Parietal lobe (tissue), 2 donors: ENCODE data around the gene SLC12A8. TPM values are rescaled to one million over a fixed set of nuclear protein-coding genes. Genes with fewer than 3 reads are reported as not detected.

Experiments
- small RNA-seq: library from RNA; depleted of rRNA; stranded (forward); fragments of <200 nt; gene quantifications from one replicate; pipeline ENCODE3, GENCODE V24; 2014; ENCODE audit warnings: low replicate concordance
- total RNA-seq: library from RNA; depleted of rRNA; stranded (reverse); fragments of >200 nt; gene quantifications from one replicate; pipeline ENCODE4 v1.2.3, GENCODE V29; 2014

The SLC12A8 gene
- total RNA-seq, result 6.9 TPM

GRCh38 chr3:125212509-125213363, at the start of gene SLC12A8:
TSS of gene SLC12A8 (minus strand) at chr3:125212748. CDS start at chr3:125211349, 1,399 bp downstream.

GRCh38 chr3:125055913-125056745, 156.4 kb downstream of the SLC12A8 start, which contains the start of gene HEG1:
TSS of gene HEG1 (minus strand) at chr3:125055997. CDS start at chr3:125055890, 107 bp downstream.

Small RNA genes within 50 kb of the gene (small RNA-seq; reads per million reads assigned to genes)
- not detected for gene MIR5092
- not detected for gene RNA5SP137
- not detected for gene RNU6-230P

Other genes with a start within 250 kb of the SLC12A8 start
- 20.0 TPM for gene HEG1, start 156.8 kb downstream of the SLC12A8 start, total RNA-seq
- gene ZNF148, start 162.6 kb upstream of the SLC12A8 start, total RNA-seq, result 92.3 TPM